GM18517 (cell line): ENCODE measurements around the gene PRKRIP1.
"Not testable (repeated sequence)": the region's sequence is repeated elsewhere in the genome, so short reads cannot be mapped to it uniquely, and the experiment has no call there.

Source experiments
- ATAC-seq: cut with Tn5 transposase; IDR thresholded peaks from one replicate; pipeline ENCODE4 v1.9.1; 2021; ENCODE audit warnings: mild to moderate bottlenecking, moderate library complexity; ENCODE audit not compliant: unreplicated experiment

PRKRIP1 gene

DNA sequence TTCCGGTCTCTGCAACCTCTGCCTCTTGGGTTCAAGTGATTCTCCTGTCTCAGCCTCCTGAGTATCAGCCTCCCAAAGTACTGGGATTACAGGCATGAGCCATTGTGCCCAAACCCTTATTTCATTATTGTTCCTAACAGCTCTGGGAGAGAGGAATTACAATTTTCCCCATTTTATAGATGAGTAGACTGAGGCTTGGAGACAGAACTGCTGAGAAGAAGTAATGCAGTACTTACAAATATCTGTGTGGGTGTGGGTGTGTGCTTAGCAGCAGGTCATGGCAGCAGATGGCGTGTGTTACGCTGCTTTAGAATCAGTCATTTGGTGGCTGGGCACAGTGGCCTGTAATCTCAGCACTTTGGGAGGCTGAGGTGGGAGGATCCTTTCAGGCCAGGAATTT, 7.4 kb downstream of the PRKRIP1 start:
- no peak for ATAC-seq

DNA sequence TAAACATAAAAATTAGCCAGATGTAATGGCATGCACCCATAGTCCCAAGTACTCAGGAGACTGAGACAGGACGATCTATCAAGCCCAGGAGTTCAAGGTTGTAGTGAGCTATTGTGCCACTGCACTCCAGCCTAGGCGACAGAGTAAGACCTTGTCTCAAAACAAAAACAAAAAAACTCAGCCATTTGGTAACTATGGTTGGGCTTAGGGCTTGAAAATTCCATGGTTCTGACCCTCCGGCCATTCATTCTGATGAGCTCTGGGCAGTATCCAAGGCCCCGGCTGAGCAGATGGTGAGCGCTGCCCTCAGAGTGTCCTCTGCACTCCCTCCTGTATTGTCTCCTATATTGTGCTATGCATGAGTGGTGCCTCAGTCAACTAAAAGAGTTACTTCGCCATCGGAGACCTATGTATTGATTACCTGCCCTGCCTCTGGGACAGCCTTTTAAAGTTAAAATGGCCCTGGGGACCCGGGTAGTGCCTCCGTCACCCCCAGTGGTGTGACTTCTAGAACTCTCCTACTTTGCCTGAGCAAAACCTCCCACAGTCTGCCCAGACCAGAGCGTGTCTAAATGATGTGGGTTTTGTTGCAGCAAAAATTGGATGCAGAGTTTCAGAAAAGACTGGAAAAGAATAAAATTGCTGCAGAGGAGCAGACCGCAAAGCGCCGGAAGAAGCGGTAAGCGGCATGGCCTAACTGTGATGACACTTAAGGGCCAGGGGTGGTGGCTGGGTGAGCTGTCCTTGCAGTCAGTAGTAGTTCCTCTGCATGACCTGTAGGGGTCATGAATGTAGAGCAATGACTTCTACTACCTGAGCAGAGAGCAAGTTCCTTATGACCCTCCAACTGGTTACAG, 8.1 kb downstream of the PRKRIP1 start:
- peak; percentile 74 for ATAC-seq

DNA sequence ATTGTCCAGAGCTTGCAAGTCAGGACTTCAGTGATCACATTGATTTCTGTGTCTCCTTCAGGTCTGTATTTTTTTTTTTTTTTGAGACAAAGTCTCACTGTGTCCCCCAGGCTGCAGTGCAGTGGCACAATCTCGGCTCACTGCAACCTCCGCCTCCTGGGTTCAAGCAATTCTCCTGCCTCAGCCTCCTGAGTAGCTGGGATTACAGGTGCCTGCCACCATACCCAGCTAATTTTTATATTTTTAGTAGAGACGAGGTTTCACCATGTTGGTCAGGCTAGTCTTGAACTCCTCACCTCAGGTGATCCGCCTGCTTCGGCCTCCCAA, 8.7 kb downstream of the PRKRIP1 start:
- not testable (repeated sequence) for ATAC-seq

DNA sequence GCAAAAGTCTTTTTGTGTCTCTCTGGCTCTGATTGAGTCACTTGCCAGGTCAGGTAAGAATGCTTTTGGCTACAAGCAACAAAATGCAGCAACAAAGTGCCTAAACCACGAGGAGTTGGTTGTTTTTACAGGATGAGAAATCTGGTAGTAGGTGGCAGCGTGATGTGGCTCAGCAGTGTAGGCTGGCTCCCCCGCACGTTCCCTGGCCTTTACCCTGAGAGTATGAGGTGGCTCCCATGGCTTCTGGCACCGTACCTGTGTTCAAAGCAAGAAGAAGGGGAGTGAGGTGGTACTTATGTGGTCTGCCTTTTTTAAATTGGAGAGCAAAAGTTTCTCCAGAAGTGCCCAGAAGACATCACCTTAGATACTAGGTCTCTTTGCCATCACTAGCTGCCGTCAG, 11.7 kb downstream of the PRKRIP1 start:
- no peak for ATAC-seq

DNA sequence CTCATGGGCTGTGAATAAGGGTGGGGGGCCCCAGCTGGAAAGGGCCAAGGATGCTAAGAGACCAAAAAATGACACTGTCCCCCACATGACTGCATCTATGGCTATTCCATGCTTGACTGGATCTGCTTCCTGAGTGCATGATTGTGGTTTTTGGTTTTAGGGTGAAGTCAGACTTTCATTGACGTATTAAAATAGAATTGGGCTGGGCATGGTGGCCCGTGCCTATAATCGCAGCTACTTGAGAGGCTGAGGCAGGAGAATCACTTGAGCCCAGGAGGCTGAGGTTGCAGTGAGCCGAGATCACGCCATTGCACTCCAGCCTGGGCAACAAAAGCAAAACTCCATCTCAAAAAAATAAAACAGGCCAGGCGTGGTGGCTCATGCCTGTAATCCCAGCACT, 12.4 kb downstream of the PRKRIP1 start:
- not testable (repeated sequence) for ATAC-seq

DNA sequence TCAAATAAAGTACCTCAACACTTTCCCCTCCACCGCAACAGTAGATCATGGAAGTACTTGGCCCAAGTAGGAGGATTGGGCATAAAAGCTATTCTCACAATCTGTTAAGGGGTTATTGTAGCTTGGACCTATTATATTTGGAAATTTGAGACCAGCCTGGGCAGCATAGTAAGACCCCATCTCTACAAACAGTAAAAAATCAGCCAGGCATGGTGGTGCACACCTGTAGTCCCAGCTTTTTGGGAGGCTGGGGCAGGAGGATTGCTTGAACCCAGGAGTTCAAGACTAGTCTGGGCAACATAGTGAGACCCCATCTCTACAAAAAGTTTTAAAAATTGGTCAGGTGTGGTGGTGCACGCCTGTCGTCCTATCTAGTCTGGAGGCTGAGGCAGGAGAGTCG, 13.2 kb downstream of the PRKRIP1 start:
- ATAC-seq = no peak

DNA sequence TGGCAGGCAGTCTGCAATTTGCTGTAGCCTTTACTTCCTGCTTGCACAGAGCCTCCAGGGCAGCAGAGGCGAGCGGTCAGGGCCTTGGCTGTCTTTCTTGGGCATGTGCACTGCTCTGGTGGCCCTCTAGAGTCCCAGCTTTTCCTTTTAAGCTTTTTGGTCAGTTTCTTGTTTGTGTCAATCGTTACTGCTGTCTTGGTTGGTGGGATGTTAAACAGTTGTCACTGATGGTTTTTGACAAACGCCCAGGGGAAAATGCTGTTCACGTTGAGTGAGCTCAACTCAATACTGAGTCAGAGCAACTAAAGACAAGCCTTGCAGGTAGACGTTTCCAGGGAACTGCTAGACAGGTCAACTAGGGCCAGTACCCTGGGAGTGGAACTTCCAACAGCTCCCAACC, 14.0 kb downstream of the PRKRIP1 start:
- ATAC-seq = no peak

DNA sequence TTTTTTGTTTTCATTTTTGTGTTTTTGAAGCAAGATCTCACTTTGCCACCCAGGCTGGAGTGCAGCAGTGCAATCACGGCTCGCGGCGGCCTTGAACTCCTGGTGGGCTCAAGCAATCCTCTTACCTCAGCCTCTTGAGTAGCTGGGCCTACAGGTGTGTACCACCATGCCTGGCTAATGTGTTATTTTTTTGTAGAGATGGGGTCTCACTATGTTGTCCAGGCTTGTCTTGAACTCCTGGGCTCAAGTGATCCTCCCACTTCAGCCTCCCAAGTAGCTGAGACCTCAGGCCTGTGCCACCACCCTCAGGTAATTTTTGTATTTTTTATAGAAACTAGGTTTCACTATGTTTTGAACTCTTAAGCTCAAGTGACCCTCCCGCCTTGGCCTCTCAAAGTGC, 14.8 kb downstream of the PRKRIP1 start:
- ATAC-seq = no peak

DNA sequence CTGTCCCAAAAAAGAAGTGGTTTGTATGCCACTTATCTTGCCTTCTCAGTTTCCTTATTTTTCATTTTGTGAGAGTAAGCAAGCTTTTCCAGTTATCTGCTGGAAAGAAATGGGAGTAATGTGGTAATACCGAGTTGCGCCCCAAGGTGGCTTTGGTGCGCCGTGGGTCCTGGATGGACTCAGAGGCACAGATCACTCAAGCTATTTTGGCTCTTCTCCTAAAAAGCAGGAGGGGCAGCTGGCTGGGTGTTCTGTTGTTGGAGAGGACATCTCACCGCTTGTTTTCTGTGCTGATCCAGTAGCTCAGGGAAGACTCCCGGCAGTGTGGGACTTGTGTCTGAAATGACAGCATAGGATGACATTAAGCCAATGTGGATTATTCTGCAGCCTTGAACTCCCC, 16.4 kb downstream of the PRKRIP1 start:
- no peak for ATAC-seq

DNA sequence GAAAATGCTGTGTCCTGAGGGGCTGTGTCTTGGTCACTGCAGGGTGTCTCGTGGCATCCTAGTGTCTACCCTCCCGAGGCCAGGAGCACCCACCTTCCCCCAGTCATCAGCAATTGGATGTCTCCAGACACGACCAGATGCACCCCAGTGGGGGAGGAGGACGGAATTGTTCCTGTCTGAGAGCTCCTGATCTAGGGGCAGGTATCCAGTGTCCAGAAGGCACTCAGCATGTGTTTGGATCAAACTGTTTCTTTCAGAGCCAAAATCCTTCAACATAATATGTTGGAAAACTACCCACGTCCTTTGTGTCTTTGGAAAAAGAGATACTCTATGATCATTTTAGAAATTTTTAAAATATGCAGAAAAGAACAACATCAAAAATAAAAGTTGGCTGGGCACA, 16.9 kb downstream of the PRKRIP1 start:
- ATAC-seq = no peak

DNA sequence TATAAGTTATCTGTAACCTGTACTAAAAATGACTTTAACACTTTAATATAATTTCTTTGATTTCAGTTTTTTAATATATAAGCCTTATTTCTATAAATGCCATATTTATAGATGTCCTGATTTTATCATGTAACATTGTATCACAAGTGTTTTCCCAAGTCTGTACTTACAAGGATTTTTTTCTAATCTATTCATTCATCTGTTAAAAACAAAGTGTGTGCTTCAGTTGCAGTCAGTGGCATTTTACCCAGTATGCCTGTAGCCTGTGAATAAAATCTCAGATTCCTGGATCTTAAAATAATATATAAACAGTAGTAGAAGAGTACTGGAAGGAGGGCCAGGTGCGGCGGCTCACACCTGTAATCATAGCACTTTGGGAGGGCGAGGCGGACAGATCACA, 17.4 kb downstream of the PRKRIP1 start:
- ATAC-seq = no peak

DNA sequence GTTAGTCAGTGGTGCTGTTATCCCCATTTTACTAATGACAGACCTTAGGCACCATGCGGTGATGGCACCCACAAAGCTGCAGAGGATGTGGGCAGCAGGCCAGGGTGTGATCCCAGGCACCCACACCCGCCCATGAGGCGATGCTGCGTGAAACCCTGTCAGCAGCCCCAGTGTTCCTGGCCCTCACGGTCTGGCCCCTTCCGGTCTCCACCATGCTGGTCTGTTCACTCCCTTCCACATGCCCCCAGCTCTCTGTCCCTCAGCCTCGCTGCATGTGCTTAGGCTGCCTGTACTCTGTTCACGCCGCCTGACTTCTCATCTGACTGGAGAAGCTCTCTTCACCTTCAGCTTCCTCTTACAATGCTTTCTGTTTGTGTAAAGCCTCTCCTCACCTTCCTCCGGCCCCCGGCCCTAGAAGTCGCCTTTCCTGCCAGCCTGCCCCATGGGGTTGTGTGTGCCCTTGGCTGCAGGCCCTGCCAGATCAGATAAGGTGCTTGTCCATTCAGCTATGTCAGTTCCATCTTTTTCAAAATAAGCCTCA, 19.6 kb downstream of the PRKRIP1 start:
- no peak for ATAC-seq

DNA sequence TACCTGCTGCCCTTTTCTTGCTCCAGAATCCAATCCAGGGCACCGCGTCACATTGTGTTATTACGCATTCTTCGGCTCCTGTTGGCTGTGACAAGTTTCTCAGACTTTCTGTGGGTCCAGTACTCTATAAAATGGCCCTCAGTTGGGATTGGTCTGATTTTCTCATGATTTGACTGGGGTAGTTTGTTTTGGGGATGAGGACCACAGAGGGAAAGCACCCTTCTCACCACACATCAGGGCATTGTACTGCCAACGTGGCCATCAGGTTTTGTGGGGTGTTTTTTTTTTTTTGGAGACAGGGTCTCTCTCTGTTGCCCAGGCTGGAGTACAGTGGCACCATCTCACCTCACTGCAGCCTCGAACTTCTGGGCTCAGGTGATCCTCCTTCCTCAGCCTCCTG, 20.2 kb downstream of the PRKRIP1 start:
- no peak for ATAC-seq

DNA sequence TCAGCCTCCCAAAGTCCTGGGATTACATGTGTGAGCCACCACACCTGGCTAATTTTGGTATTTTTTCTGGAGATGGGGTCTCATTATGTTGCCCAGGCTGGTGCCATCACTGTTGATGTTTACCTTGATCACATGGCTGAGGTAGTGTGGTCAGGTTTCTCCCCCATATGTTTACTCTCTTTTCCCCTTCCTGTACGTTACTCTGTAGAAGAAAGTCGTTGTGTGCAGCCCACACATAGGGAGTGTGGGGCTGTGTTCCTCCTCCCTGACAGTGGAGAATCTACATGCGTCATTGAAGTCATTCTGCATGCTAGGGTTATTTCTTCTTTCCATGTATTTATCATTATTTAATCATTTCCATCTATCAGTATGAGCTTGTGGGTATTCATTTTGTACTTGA, 20.9 kb downstream of the PRKRIP1 start:
- no peak for ATAC-seq

DNA sequence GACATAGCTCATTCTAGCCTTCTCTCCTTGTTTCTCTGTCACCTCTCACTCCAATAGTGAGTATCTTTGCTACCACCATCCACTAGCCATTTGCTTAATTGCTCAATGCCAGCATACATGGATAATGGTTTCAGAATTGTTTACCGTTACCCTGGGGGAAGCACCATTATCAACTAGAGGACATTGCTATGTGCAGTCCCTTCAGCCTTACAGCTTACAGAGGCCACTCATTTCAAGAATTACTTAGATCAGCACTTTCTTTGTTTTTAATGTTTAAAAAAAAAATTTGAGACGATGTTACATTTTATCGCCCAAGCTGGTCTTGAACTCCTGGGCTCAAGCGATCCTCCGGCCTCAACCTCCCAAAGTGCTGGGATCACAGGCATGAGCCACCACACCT, 22.4 kb downstream of the PRKRIP1 start:
- ATAC-seq = no peak

DNA sequence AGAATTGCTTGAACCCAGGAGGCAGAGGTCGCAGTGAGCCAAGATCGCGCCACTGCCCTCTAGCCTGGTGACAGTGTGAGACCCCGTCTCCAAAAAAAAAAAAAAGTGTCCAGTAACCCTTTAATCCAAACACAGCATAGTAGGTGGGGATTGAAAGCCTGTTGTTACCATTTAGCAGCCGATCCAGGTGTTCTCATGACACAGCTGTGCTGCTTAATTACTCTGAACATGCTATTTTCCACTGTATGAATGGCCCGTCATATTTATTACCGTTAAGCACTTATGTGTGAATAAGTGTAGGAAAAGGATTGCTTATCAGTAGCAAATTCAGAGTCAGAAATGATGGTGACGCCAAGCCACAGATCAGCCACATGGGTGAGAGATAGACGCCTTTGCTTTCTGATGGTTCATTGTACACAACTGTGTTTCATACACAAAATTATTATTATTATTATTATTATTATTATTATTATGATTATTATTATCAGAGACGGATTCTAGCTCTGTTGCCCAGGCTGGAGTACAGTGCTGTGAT, 25.6 kb downstream of the PRKRIP1 start:
- ATAC-seq = no peak

DNA sequence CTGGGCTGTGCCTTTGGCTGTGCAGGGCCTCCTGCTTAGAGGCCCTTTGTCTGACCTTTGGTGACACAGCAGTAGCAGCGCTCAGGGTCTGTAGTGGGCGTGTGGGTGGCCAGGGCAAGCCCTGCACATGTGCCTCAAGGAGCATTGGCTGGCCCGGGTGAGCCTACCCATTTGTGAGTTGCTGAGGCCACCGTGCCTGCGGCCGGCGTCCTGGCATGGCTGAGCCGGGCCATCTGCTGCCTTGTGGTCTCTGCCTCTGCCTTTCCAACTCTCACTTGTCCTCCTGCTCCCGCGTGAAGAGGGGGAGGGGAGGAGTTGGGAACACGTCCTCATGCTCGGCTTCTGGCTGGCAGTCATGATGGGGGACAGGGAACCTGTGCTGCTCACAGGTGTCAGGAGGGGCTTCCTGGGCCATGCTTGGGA, 28.0 kb downstream of the PRKRIP1 start:
- ATAC-seq = no peak

DNA sequence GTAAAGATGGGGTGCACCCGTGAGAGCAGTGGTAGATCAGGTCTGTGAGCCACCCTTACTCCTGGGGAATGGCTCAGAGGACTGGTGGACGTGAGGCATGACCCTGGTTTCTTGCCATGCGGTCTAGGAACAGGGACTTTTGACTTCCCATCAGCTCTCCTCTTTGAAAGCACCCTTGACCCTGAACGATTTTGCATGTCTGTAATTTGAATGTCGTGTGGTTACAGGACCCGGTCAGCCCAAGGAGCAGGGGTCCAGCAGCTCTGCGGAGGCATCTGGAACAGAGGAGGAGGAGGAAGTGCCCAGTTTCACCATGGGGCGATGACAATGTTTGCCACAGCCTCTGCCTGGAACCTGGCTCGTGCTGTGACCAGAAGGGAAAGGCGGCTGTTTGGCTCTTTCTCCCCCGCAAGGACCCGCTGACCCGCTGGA, 28.6 kb downstream of the PRKRIP1 start:
- no peak for ATAC-seq

DNA sequence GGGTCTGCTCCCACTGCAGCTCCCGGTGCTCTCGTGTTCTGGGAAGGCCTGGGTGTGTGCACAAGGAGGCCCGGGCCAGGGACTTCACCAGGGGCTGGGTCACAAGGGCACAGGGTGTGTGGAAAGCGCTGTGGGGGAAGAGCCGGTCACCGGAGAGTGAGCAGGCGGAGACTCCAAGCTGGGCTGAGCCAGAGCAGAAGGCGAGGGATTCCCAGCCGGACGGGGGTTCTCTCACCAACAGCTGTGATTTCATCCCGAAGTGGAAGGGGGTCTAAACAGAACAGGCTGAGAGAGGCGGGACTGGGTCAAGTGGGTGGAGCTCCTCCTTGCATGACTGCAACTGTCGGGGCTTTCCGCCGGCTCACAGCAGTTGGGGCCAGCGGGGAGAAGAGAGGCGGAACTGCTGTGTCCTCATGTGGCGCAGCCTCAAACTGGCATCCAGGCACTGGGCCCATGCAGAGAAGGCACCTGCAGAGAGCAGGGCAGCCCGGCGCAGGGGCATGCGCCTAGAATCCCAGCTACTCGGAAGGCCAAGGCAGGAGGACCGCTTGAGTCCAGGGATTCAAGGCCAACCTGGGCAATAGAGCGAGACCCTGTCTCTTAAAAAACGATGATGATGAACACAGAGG, 29.6 kb downstream of the PRKRIP1 start:
- peak; percentile 64 for ATAC-seq

DNA sequence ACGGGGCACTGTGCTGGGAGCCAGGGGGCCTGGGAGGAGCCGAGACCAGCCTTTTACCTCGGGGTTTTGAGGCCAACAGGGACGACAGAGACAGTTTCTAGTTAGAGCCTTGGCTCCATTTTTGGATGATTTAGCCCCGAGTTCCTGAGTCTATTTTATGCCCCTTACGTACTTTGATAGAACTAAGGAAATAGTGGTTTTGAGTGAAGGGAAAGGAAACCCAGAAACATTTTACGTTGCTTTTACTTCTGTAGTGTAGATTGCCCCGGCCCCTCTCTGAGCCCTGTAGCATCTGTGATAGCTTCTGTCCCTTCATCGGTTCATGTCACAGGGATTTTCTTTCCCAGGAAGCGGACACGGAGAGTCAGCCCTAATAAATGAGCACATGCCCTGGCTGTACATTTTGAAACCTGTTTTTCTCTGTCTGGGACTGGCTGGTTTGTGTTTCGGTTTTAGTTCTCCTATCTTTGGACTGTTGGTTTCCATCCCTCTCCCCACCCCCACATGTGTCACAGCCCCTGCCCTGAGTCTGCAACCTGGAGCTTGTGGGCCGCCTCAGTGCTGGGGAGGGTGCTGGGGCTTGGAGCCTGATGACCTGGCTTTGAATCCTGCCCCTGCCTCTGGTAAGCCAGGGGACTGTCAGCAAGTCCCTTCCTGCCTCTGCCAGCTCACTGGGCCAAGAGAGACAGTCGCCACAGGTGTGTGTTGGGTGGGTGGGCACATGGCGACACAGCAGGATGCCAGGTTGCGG, 30.3 kb downstream of the PRKRIP1 start:
- ATAC-seq = peak; percentile 57

DNA sequence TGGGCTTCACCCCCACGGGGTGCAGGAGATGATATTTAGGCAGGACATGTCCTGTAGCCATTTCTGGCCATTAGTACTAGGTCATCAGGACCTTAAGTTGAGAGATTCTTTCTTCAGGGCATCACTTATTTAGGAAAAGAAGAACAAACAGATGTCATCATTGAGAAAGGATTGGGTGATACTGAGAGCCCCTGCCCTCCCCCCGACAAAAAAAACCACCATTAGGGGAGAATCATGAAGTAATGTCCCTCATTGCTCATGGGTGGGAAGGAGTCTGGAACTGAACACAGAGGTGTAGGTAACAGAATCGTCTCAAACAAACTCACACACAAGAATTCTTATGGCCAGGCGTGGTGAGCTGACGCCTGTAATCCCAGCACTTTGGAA, 30.8 kb downstream of the PRKRIP1 start:
- ATAC-seq = no peak
